Upper lobe of right lung (tissue), 1 donor: Measurements from ENCODE around the gene NBPF1. TPM values are rescaled to one million over a fixed set of nuclear protein-coding genes. Genes with fewer than 3 reads are reported as not detected.
A peak's percentile ranks its signal among the peaks of the same experiment; 100 is the strongest.
"Not testable (repeated sequence)": the region's sequence is repeated elsewhere in the genome, so short reads cannot be mapped to it uniquely, and the experiment has no call there.

Source experiments
- ATAC-seq: fragments of 200-7000 bp; cut with Tn5 transposase; one replicate; pipeline ENCODE4 v1.9.1; 2020; ENCODE audit warnings: mild to moderate bottlenecking, moderate library complexity
- DNase-seq: peaks from one replicate; pipeline ENCODE4 v3.0.0-alpha.2; 2020
- H3K27ac ChIP-seq: fragments of 200-600 bp; one replicate; pipeline ENCODE4 v1.8.0; 2022
- H3K27me3 ChIP-seq: fragments of 200-600 bp; one replicate; pipeline ENCODE4 v1.8.0; 2022; ENCODE audit warnings: mild to moderate bottlenecking
- H3K36me3 ChIP-seq: fragments of 200-600 bp; one replicate; pipeline ENCODE4 v1.8.0; 2022
- H3K4me1 ChIP-seq: fragments of 200-600 bp; one replicate; pipeline ENCODE4 v1.8.0; 2022
- H3K4me3 ChIP-seq: fragments of 200-600 bp; one replicate; pipeline ENCODE4 v1.8.0; 2022; ENCODE audit warnings: mild to moderate bottlenecking
- H3K9me3 ChIP-seq: fragments of 200-600 bp; one replicate; pipeline ENCODE4 v1.8.0; 2022
- CTCF ChIP-seq: fragments of 200-600 bp; IDR thresholded peaks from one replicate; pipeline ENCODE4 v1.8.0; 2022; ENCODE audit warnings: antibody characterized with exemption
- intact Hi-C: fragments of 100-400 bp; cut with DNase I; formaldehyde crosslinking; loops from one replicate; pipeline ENCODE4 v1.11.0; 2022
- total RNA-seq: library from RNA; stranded (reverse); fragmentation: NEBNext Ultra II Directional; extraction: Animal tissue kit (Norgen Biotek cat#: 25700); gene quantifications from one replicate; pipeline ENCODE4 v1.2.1, GENCODE V29; 2021
- donor health status: DM: no; HTN: yes; CAD: no; lungs with severe emphysema.

The NBPF1 gene
- total RNA-seq, 1 donor from 2014 or later = 31.2 TPM

DNA sequence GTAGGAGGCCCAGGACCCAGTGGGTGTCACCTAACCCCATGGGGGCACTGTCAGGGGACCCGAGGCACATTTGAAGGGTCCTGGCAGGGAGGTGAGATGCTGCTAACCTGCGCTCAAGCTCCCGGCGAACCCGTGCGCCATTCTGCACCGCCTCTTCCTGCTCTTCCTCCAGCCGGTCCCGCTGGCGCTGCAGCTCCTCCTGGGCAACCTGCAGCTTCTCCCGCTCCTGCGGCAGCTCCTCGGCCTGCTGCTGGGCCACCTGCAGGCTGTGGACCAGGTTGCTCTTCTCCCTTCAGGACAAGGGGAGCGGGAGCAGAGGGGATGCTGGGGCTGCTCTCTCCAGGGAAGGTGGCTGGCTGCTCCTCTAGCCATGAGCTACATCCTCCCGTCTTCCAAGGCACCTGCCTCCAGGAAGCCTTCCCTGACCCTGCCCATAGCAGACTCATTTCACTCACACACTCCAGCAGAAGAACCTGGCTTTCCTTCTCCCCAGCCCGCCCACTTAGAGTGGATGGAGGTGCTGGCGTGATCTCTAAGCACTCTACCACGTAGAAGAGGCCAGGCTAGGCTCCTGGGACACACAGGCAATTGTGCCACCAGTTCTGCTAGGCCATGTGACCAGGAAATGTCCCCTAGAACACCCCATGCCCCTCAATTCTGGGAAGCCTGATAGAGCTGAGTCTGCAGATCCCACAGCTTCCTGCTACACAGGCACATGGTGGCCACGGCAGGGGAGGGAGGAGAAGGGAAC is 15.2 kb upstream of the NBPF1 start:
- Histone ChIP-seq H3K36me3 (peaks cover 94% of the 10 kb centered on the region), H3K4me1 (no peaks in the 10 kb centered on the region), H3K27me3 (no peaks in the 10 kb centered on the region), H3K27ac (no peak overlapping the region), H3K9me3 (no peaks in the 10 kb centered on the region), H3K4me3 (no peak overlapping the region)
- intact Hi-C loops = no loop called here
- TF ChIP-seq CTCF = no peak
- DNase-seq = peak; percentile 71
- no peak for ATAC-seq

GRCh38 chr1:16626409-16626983 is 13.1 kb upstream of the NBPF1 start:
- H3K9me3 ChIP-seq, intact Hi-C loops, H3K27me3 ChIP-seq, H3K27ac ChIP-seq, ATAC-seq, H3K4me3 ChIP-seq, H3K4me1 ChIP-seq: not testable (repeated sequence)
- peak; percentile 43 for DNase-seq
- peaks cover 94% of the 10 kb centered on the region for H3K36me3 ChIP-seq

- intact Hi-C loops = no loop called here
Observed at GRCh38 chr1:16625497-16626408, 12.4 kb upstream of the NBPF1 start.

DNA sequence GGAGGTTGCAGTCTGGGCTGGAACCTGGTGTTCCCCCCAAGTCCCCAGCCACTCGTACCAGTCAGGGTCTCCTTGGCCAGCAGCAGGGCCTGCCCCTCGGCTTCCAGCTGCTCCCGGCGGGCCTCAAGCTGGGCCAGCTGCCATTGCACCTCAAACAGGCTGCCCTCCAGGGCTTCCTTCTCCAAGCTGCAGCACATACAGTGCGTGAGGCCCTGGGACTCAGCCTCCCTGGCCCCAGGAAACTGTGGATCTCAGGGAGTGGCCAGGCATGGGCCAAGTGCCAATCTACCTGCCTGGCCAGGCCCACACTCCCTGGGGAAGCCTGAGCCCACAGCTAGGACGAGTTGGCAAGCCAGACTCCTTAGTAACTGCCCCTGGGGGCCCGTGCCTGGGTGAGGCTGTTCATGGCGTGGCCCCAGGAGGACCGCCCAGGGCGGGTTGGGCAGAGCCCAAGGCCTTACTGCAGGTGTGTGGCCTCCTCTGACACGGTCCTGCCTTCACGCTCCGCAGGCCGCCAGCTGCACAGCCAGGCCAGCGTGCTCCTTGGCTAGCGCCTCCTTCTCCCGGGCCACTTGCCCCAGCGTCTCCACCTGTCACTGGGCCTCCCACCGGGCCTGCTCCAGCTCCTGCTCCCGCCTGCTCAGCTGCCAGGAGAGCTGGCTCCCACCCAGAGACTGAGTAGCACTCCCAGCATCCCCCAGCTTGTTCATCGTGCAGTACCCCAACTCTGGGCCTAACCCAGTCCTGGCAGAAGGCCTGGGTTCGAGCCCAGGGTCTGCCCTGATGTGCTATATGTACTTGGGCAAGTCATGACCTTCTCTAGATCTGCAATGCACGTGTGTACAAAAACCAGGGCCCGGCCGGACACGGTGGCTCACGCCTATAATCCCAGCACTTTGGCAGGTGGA is 10.7 kb upstream of the NBPF1 start:
- H3K4me1 ChIP-seq, H3K27ac ChIP-seq, H3K4me3 ChIP-seq, H3K27me3 ChIP-seq, H3K9me3 ChIP-seq, intact Hi-C loops: not testable (repeated sequence)
- H3K36me3 ChIP-seq = peaks cover 72% of the 10 kb centered on the region
- DNase-seq (peak; percentile 79), ATAC-seq (peak; percentile 17)

More at GRCh38 chr1:16625497-16626408, 12.4 kb upstream of the NBPF1 start:
- Histone ChIP-seq H3K9me3 (no peaks in the 10 kb centered on the region), H3K36me3 (peaks cover 88% of the 10 kb centered on the region), H3K27me3 (no peaks in the 10 kb centered on the region), H3K4me3 (no peak overlapping the region), H3K4me1 (no peaks in the 10 kb centered on the region), H3K27ac (no peak overlapping the region)
- no peak for TF ChIP-seq CTCF
- DNase-seq = peak; percentile 74
- ATAC-seq = peak; percentile 1

DNA sequence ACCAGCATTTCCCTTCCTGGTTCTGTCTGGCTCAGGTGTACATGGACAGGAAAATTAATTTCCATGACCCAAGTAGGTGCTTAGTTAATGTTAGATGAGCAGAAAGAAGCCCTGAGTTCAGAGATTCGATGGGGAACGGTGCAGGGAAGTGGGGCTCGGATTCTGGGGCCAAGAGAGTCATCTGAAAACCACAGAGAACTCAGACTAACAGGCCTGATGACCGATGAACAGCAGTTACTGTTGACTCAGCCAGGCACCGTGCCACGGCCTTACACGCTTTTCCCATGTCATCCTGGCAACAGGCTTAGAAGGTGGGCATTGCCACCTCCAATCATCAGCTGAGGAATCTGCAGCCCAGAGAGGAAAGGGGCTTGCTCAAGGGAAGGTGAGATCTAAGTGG is 10.0 kb upstream of the NBPF1 start:
- H3K4me3 ChIP-seq, H3K4me1 ChIP-seq, intact Hi-C loops, H3K27ac ChIP-seq, ATAC-seq, H3K27me3 ChIP-seq, H3K9me3 ChIP-seq: not testable (repeated sequence)
- peaks cover 69% of the 10 kb centered on the region for H3K36me3 ChIP-seq
- DNase-seq = peak; percentile 70

GRCh38 chr1:16621681-16622315 is 8.4 kb upstream of the NBPF1 start:
- H3K36me3 ChIP-seq = peaks cover 71% of the 10 kb centered on the region
- H3K27ac ChIP-seq, H3K9me3 ChIP-seq, H3K4me1 ChIP-seq, H3K4me3 ChIP-seq, ATAC-seq, H3K27me3 ChIP-seq, intact Hi-C loops: not testable (repeated sequence)
- DNase-seq = peak; percentile 68

- peaks cover 67% of the 10 kb centered on the region for H3K36me3 ChIP-seq
- no peak for DNase-seq
- no peak for ATAC-seq
Observed at GRCh38 chr1:16621300-16621658, 7.9 kb upstream of the NBPF1 start.

DNA sequence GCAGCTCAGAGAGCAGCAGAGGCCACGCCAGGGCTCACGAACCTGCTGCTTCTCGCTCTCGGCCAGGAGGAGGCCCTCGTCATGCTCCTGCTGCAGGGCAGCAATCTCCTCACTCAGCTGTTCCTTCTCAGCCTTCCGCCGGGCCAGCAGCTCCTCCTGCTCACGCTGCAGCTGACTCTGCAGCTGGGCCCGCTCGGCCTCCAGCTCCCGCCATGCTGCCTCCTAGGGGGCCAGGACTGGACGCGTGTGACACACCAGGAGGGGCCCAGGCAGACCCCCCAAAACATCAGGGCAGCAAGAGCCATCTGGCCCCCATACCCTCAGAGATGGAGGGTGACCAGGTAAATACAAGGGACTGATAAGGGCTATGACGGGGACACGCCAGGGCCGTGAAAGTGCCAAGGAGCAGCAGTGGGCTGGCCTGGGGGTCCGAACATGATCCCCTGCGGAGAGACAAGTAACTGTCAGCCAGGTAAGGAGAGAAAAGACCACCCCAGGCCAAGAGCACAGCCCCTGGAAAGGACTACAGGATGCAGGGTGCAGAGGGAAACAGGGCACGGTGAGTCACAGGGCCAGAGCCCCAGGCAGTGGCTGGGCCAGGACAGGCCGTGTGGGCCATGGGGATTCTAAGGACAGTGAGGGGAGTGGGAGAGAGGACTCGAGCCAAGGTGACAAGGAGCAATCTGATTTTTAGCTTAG is 6.6 kb upstream of the NBPF1 start:
- H3K27me3 ChIP-seq, H3K9me3 ChIP-seq, H3K27ac ChIP-seq, ATAC-seq, H3K4me3 ChIP-seq, intact Hi-C loops, H3K4me1 ChIP-seq: not testable (repeated sequence)
- H3K36me3 ChIP-seq = peaks cover 53% of the 10 kb centered on the region
- DNase-seq = peak; percentile 67

More at GRCh38 chr1:16621300-16621658, 7.9 kb upstream of the NBPF1 start:
- no peak for TF ChIP-seq CTCF
- Histone ChIP-seq H3K4me3 (no peak overlapping the region), H3K27me3 (no peaks in the 10 kb centered on the region), H3K9me3 (no peaks in the 10 kb centered on the region), H3K27ac (no peak overlapping the region), H3K4me1 (no peaks in the 10 kb centered on the region)
- intact Hi-C loops = no loop called here
